ENCODE measurements around the gene SPEM3.

- TF ChIP-seq EZH2 (IDR thresholded peaks at IDR 0.05): no peak
- TF ChIP-seq CTCF (IDR thresholded peaks at IDR 0.05): no peak
- no peak for TF ChIP-seq EZH2phosphoT487 (IDR thresholded peaks at IDR 0.05)
Observed at GRCh38 chr17:7425756-7426155, 2.9 kb upstream of the SPEM3 start.
